GM21360 (cell line): ENCODE measurements around the gene DRD4.

Source experiments
- ATAC-seq: cut with Tn5 transposase; IDR thresholded peaks from one replicate; pipeline ENCODE4 v1.9.1; 2021; ENCODE audit warnings: mild to moderate bottlenecking, moderate library complexity; ENCODE audit not compliant: unreplicated experiment

The DRD4 gene

GRCh38 chr11:620935-621814 lies 15.9 kb upstream of the DRD4 start:
- ATAC-seq, result no peak

- ATAC-seq, result no peak
Measured at GRCh38 chr11:621838-622237, 15.2 kb upstream of the DRD4 start.

GRCh38 chr11:623349-623869 lies 13.7 kb upstream of the DRD4 start:
- ATAC-seq, result no peak

- no peak for ATAC-seq
Measured at GRCh38 chr11:623999-624704, 12.9 kb upstream of the DRD4 start.

GRCh38 chr11:624705-625635 lies 12.1 kb upstream of the DRD4 start, which contains the start of gene CDHR5:
Gene CDHR5, minus strand, starts transcription at chr11:624955. Its CDS starts 53 bp downstream, at chr11:624902.
- ATAC-seq, result no peak

GRCh38 chr11:625636-626268 lies 11.3 kb upstream of the DRD4 start:
- ATAC-seq, result no peak

GRCh38 chr11:626475-627307 lies 10.4 kb upstream of the DRD4 start, which contains the start of gene SCT:
Gene SCT, minus strand, starts transcription at chr11:627181. Its CDS starts 38 bp downstream, at chr11:627143.
- ATAC-seq, result no peak

GRCh38 chr11:627308-627576 lies 9.8 kb upstream of the DRD4 start:
- ATAC-seq, result no peak

GRCh38 chr11:628056-628455 lies 9.0 kb upstream of the DRD4 start:
- ATAC-seq, result no peak

- ATAC-seq, result no peak
Measured at GRCh38 chr11:629237-629583, 7.9 kb upstream of the DRD4 start.

- ATAC-seq, result no peak
Measured at GRCh38 chr11:630871-631270, 6.2 kb upstream of the DRD4 start.

GRCh38 chr11:635945-636510 lies 1.0 kb upstream of the DRD4 start:
- no peak for ATAC-seq

GRCh38 chr11:637333-637592 lies 194 bp downstream of the DRD4 start:
- no peak for ATAC-seq

GRCh38 chr11:637593-638521 lies 788 bp downstream of the DRD4 start:
- ATAC-seq, result no peak

GRCh38 chr11:638631-639331 lies 1.7 kb downstream of the DRD4 start:
- no peak for ATAC-seq

- ATAC-seq, result no peak
Measured at GRCh38 chr11:639332-639955, 2.4 kb downstream of the DRD4 start.

- no peak for ATAC-seq
Measured at GRCh38 chr11:640021-640706, 3.1 kb downstream of the DRD4 start.
